Measurements from ENCODE around the gene CACNA1B. TPM values are rescaled to one million over a fixed set of nuclear protein-coding genes. Genes with fewer than 3 reads are reported as not detected.
A peak's percentile ranks its signal among the peaks of the same experiment; 100 is the strongest.

The CACNA1B gene
- total RNA-seq, 1 donor from 2014 or later: 0.13 TPM

DNA sequence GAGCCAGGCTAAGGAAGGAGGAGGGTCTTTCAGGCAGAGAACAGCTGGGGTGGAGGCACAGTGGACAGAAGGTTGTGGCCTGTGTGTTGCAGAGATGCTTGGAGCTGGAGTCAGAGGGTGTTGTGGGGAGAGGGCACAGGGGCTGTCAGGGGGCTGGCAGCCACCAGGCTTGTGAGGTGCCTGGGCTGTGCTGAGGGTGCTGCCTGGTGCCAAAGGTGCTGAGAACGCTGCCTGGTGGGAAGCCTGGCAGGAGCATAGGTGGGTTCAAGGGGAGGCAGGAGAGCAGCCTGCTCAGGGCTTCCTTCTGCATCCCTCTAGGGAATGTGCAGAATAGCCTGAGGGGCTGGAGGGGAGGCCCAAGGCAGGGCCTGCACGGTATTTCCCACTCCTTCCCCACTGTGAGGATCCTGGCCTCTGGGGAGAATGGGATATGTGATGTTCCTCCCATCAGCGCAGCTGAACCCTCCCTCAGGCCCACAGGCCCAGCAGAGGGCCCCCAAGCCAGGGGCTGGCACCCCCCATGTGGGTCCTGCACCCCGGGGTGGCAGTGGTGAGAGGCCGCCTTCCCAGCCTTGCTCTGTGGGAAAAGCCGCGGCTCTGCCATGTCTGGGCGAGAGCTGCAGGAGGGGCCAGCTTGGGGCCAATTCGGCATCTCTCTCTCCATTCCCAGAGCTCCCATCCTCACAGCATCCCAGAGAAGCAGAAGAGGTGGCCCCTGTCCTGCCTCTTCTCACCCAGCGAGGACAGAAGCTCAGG lies 76.3 kb downstream of the CACNA1B start:
- DNase-seq (ENCODE audit: extremely low spot score, unreplicated experiment): peak; percentile 82
- H3K4me1 Mint-ChIP-seq (ENCODE audit: unreplicated experiment): no peaks in the 10 kb centered on the region
- no peaks in the 10 kb centered on the region for H3K36me3 Mint-ChIP-seq (ENCODE audit: unreplicated experiment)
- TF ChIP-seq CTCF (IDR thresholded peaks at IDR 0.05): no peak
- peaks cover 2% of the 10 kb centered on the region for H3K27me3 Mint-ChIP-seq (ENCODE audit: unreplicated experiment)
- H3K9me3 Mint-ChIP-seq (ENCODE audit: unreplicated experiment): no peaks in the 10 kb centered on the region
- H3K4me3 Mint-ChIP-seq (ENCODE audit: unreplicated experiment): no peak overlapping the region
- no peak overlapping the region for H3K27ac Mint-ChIP-seq (ENCODE audit: unreplicated experiment)

DNA sequence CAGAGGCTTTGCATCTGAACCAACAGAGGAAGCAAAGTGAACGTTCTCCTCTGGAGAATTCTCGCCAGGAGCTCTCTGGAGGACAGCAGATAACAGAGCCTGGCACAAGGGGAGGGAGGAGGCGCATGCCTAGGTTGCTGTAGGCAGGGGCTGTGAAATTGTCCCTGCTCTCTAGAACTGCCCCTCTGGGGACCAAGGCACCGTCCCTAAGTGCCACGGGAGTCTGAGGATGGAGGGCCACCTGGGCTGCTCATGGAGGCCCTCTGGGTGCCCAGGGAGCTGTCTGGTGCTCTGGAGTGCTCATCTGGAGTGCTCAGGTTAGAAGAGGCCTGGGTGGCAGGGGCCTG lies 77.6 kb downstream of the CACNA1B start:
- TF ChIP-seq CTCF (IDR thresholded peaks at IDR 0.05): no peak
- no peak overlapping the region for H3K27ac Mint-ChIP-seq (ENCODE audit: unreplicated experiment)
- no peaks in the 10 kb centered on the region for H3K9me3 Mint-ChIP-seq (ENCODE audit: unreplicated experiment)
- no peaks in the 10 kb centered on the region for H3K36me3 Mint-ChIP-seq (ENCODE audit: unreplicated experiment)
- H3K27me3 Mint-ChIP-seq (ENCODE audit: unreplicated experiment): peaks cover 2% of the 10 kb centered on the region
- DNase-seq (ENCODE audit: extremely low spot score, unreplicated experiment): peak; percentile 64
- H3K4me1 Mint-ChIP-seq (ENCODE audit: unreplicated experiment): no peaks in the 10 kb centered on the region
- H3K4me3 Mint-ChIP-seq (ENCODE audit: unreplicated experiment): no peak overlapping the region

- DNase-seq (ENCODE audit: extremely low spot score, unreplicated experiment): peak; percentile 79
- no peak for TF ChIP-seq CTCF (IDR thresholded peaks at IDR 0.05)
- Mint-ChIP-seq H3K36me3 (ENCODE audit: unreplicated experiment) (no peaks in the 10 kb centered on the region), H3K9me3 (ENCODE audit: unreplicated experiment) (no peaks in the 10 kb centered on the region), H3K27me3 (ENCODE audit: unreplicated experiment) (peaks cover 2% of the 10 kb centered on the region), H3K4me3 (ENCODE audit: unreplicated experiment) (no peak overlapping the region), H3K27ac (ENCODE audit: unreplicated experiment) (no peak overlapping the region), H3K4me1 (ENCODE audit: unreplicated experiment) (no peaks in the 10 kb centered on the region)
These were observed 78.0 kb downstream of the CACNA1B start for GRCh38 chr9:137955586-137955985.

GRCh38 chr9:137956039-137956438 lies 78.5 kb downstream of the CACNA1B start:
- TF ChIP-seq CTCF (IDR thresholded peaks at IDR 0.05): no peak
- no peak overlapping the region for H3K27ac Mint-ChIP-seq (ENCODE audit: unreplicated experiment)
- no peaks in the 10 kb centered on the region for H3K36me3 Mint-ChIP-seq (ENCODE audit: unreplicated experiment)

DNA sequence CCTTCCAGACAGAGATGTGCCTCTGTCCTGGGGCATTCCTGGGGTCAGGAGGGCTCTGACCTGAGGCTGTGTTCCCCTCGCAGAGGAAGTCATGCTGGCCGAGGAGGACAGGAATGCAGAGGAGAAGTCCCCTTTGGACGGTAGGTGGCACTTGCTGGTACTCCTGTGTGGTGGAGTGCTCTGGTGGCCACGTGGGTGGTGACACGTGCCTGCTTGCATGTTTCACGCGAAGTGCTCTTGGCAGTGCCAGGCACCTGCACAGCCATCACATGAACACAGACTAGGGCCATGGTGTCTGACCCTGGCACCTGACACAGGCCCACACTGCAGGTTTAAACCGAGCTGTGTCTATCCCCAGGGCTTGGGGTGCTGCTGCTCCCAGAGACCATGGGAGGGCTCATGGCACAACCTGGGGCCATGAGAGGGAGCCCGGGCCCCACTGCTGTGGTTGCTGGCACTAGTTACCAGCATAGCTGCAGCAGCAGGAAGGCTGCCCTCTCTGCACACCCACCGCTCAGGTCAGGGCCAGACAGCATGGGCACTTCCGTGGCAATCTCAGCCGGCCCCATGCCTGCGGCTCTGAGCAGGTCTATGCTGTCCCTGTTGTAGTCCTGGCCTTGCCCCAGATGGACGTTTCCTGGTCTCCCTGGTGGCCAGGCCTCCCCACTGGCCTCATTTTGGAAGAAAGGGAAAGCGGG lies 79.3 kb downstream of the CACNA1B start:
- H3K9me3 Mint-ChIP-seq (ENCODE audit: unreplicated experiment): peaks cover under 1% of the 10 kb centered on the region
- H3K27me3 Mint-ChIP-seq (ENCODE audit: unreplicated experiment): peaks cover 2% of the 10 kb centered on the region
- no peak overlapping the region for H3K4me3 Mint-ChIP-seq (ENCODE audit: unreplicated experiment)
- no peak for TF ChIP-seq CTCF (IDR thresholded peaks at IDR 0.05)
- H3K4me1 Mint-ChIP-seq (ENCODE audit: unreplicated experiment): no peaks in the 10 kb centered on the region
- no peak overlapping the region for H3K27ac Mint-ChIP-seq (ENCODE audit: unreplicated experiment)
- no peaks in the 10 kb centered on the region for H3K36me3 Mint-ChIP-seq (ENCODE audit: unreplicated experiment)
- DNase-seq (ENCODE audit: extremely low spot score, unreplicated experiment): peak; percentile 80

More at GRCh38 chr9:137956039-137956438, 78.5 kb downstream of the CACNA1B start:
- DNase-seq (ENCODE audit: extremely low spot score, unreplicated experiment): peak; percentile 62
- Mint-ChIP-seq H3K27me3 (ENCODE audit: unreplicated experiment) (peaks cover 2% of the 10 kb centered on the region), H3K9me3 (ENCODE audit: unreplicated experiment) (no peaks in the 10 kb centered on the region), H3K4me3 (ENCODE audit: unreplicated experiment) (no peak overlapping the region), H3K4me1 (ENCODE audit: unreplicated experiment) (no peaks in the 10 kb centered on the region)

All from osteocyte (in vitro differentiated cells).